ENCODE data around the gene ZFR.
"Not testable (repeated sequence)": the region's sequence is repeated elsewhere in the genome, so short reads cannot be mapped to it uniquely, and the experiment has no call there.

ZFR gene

GRCh38 chr5:32444431-32445286 lies at the start of gene ZFR:
Gene ZFR (minus strand): TSS chr5:32444740. CDS start chr5:32444658, 82 bp downstream.
- no peak for FAIRE-seq

GRCh38 chr5:32490972-32491557 lies 46.5 kb upstream of the ZFR start:
- no peak for FAIRE-seq

- FAIRE-seq: no peak
Observed at GRCh38 chr5:32489791-32490562, 45.4 kb upstream of the ZFR start.

- no peak for FAIRE-seq
Observed at GRCh38 chr5:32487424-32487823, 42.9 kb upstream of the ZFR start.

GRCh38 chr5:32487008-32487407 lies 42.5 kb upstream of the ZFR start:
- FAIRE-seq: no peak

GRCh38 chr5:32482193-32482592 lies 37.7 kb upstream of the ZFR start:
- FAIRE-seq: no peak

- no peak for FAIRE-seq
Observed at GRCh38 chr5:32479096-32479495, 34.6 kb upstream of the ZFR start.

GRCh38 chr5:32476891-32477290 lies 32.4 kb upstream of the ZFR start:
- no peak for FAIRE-seq

GRCh38 chr5:32475334-32476097 lies 31.0 kb upstream of the ZFR start:
- FAIRE-seq: no peak

- FAIRE-seq: no peak
Observed at GRCh38 chr5:32474209-32474854, 29.8 kb upstream of the ZFR start.

- no peak for FAIRE-seq
Observed at GRCh38 chr5:32473072-32473471, 28.5 kb upstream of the ZFR start.

- FAIRE-seq: no peak
Observed at GRCh38 chr5:32471784-32472183, 27.2 kb upstream of the ZFR start.

GRCh38 chr5:32465076-32465475 lies 20.5 kb upstream of the ZFR start:
- FAIRE-seq: no peak

- no peak for FAIRE-seq
Observed at GRCh38 chr5:32462618-32463017, 18.1 kb upstream of the ZFR start.

GRCh38 chr5:32461441-32462120 lies 17.0 kb upstream of the ZFR start:
- no peak for FAIRE-seq

- FAIRE-seq: no peak
Observed at GRCh38 chr5:32460702-32461101, 16.2 kb upstream of the ZFR start.

GRCh38 chr5:32458880-32459495 lies 14.4 kb upstream of the ZFR start:
- FAIRE-seq: no peak

GRCh38 chr5:32455311-32455710 lies 10.8 kb upstream of the ZFR start:
- FAIRE-seq: no peak

- no peak for FAIRE-seq
Observed at GRCh38 chr5:32454821-32455220, 10.3 kb upstream of the ZFR start.

GRCh38 chr5:32453916-32454315 lies 9.4 kb upstream of the ZFR start:
- no peak for FAIRE-seq

GRCh38 chr5:32452316-32452715 lies 7.8 kb upstream of the ZFR start:
- FAIRE-seq: not testable (repeated sequence)
